Endothelial cell of coronary artery (primary cell): ENCODE data around the gene ZNF655. TPM values are rescaled to one million over a fixed set of nuclear protein-coding genes. Genes with fewer than 3 reads are reported as not detected.

Experiments
- total RNA-seq: library from RNA; depleted of rRNA; stranded (reverse); fragments of >200 nt; gene quantifications from 2 replicates; pipeline ENCODE4 v1.2.3, GENCODE V29; 2014

ZNF655 gene, protein sequence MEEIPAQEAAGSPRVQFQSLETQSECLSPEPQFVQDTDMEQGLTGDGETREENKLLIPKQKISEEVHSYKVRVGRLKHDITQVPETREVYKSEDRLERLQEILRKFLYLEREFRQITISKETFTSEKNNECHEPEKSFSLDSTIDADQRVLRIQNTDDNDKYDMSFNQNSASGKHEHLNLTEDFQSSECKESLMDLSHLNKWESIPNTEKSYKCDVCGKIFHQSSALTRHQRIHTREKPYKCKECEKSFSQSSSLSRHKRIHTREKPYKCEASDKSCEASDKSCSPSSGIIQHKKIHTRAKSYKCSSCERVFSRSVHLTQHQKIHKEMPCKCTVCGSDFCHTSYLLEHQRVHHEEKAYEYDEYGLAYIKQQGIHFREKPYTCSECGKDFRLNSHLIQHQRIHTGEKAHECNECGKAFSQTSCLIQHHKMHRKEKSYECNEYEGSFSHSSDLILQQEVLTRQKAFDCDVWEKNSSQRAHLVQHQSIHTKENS
- total RNA-seq = 9.3 and 26.9 TPM in 2 replicates

DNA sequence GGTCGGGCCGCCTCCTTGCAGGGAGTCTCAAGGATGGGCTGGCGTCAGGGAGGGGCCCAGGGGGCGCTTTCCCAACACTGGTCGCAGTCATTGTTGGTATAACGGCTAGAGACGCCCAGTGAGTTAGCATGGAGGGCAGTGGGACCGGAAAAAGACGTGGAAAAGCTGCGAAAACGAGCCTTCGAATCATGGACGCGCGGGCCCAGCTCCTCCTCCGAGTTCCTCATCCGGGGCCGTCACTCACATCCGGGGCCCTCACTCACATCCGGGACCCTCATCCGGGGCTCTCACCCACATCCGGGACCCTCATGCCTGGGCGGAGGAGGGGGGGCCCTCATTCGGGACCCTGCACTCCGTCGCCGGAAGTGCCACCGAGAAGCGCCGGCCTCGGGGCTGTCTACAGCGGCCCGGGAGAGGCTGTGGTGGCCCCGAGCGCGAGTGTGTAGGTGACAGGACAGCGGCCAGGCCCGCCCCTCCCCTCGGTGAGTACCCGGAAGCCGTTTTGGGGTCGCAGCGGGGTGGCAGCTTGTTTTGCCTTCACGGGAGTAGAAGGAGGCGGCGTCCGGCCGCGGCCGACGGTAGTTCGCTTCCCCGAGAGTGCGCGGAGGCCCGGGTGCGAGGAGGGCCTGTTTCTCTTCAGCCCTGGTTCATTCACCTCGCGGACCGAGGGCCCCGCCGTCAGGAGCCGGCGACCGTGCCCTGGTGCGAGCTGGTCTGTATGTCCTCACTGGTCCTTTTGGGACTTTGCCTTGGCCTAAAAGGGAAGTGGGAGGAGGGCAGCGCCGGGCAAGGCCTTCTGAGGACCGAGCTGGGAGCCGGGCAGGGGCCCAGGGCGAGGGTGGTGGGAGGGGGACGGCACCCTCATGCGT lies at the start of gene ZNF655:
Gene ZNF655, plus strand, starts transcription at position 337 of the 869 bp plus-strand sequence. CDS start 1,918 bp downstream, outside the sequence.

DNA sequence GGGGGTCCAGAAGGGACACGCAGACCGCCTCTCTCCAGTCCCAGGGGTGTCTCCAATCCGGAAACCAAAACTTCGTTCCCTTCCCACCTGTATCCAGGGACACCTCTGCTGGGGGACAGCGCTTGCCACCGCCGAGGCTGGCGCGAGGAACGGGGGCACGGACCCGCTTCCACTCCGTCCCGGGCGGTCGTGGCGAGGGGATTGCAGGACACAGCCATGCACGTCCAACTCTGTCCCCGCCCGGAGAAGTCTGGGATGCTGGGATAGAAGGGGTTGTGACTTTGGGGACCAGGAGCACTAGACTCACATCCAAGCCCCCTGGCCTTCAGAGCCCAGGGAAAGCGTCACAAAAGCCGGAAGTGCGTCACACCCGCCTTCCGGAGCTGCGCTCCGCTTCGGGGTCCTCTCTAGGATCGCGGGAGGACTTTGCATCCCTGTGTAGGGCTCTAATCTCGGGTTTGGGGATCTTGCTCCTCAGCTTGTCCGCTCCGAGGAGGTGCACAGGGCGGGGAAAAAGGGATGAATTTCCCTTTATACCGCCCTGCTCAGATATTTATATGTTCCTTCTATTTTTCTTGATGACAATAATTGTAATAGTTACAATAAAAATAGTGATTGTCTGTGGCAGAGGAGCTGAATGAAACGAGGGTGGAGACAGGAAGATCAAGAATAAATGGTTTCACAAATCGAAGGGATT lies 6.5 kb upstream of the ZNF655 start, which contains the start of gene FAM200A:
Gene FAM200A, minus strand, starts transcription at position 348 of the 697 bp plus-strand sequence. CDS start 3,707 bp downstream, outside the sequence.

DNA sequence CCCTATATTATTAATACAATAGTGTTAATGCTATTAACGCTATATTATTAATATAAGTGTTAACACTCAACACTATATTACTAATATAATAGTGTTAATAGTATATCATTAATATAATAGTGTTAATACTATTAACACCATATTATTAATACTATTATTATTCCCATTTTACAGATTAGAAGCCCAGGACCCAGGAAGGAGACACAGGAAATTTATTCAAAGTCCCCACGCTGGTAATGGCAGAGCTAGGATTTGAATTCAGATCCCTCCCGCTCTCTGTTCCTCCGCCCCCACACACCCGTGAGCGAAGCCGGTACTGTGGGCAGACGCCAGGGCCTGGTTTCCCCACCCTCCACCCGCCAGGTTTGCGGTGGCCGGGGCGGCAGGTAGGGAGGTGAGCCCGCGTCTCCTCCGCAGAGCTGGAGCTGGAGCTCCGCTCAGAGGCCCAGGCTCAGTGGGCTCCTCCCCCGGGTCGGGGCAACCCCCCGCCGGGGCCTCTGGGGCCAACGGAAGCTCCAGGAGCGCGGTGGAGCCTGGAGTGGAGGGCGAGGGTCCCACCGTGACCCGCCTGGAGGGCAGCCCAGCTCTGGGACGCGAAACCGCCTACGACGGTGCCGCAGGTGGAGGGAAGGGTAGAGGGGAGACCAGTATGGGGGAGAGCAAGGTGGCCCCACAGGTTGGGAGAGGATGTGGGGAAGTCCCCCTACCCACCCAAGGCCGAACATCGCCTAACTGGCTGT lies 39.5 kb downstream of the ZNF655 start, which contains the start of gene TMEM225B:
Gene TMEM225B, plus strand, starts transcription at position 506 of the 740 bp plus-strand sequence. CDS start 6,122 bp downstream, outside the sequence.

DNA sequence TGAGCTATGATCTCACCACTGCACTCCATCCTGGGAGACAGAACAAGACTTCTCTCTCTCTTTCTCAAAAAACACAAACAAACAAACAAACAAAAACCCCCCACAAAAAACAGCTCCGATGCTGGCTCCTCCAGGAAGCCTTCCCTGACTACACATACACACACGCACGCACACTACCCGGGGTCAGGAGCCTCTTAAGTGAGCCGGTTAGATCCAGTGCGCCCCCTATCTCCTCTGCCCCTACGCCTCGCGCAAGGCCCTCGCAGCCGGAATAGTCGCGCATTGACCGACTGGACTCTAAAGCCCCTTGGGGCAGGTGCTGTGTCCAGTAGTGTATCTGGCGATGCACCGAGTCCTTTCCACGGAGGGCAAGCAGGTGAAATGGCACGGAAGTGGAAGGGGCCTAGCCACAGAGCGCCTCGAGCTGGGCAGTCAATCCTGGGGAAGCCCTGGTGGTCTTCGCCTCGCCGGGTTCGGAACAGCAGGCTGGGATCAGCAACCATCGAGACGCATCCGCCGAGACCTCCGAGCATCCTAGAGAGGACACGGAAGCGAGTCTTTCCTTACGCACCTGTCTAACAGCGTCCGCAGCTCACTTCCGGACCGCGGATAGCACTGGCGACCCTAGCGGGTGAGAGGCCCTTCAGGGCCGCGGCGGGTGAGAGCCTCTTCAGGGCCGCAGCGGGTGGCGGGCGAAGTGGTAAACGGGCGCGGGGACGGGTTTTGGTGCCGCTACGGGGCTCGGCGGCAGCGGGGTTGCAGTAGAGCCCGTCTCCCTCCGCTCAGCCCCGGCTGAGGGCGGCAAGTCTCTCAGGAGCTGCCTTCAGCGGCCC lies 58.1 kb downstream of the ZNF655 start, which contains the start of gene ZSCAN25:
Gene ZSCAN25, plus strand, starts transcription at position 588 of the 833 bp plus-strand sequence. CDS start 2,661 bp downstream, outside the sequence.

Other genes with a start within 250 kb of the ZNF655 start
- 224 and 226 TPM in 2 replicates for gene ARPC1A, start 232.7 kb upstream of the ZNF655 start, total RNA-seq
- gene ARPC1B, start 183.9 kb upstream of the ZNF655 start, total RNA-seq = 600 and 643 TPM in 2 replicates
- gene PDAP1, start 150.0 kb upstream of the ZNF655 start, total RNA-seq = 29.6 and 32.8 TPM in 2 replicates
- gene BUD31, start 149.7 kb upstream of the ZNF655 start, total RNA-seq = 120 TPM in 2 replicates
- gene PTCD1, start 119.8 kb upstream of the ZNF655 start, total RNA-seq = 4.0 and 5.9 TPM in 2 replicates
- 23.8 and 26.0 TPM in 2 replicates for gene CPSF4, start 119.7 kb upstream of the ZNF655 start, total RNA-seq
- 281 and 445 TPM in 2 replicates for gene ATP5MF, start 92.5 kb upstream of the ZNF655 start, total RNA-seq
- 5.7 and 7.0 TPM in 2 replicates for gene ZNF789, start 85.8 kb upstream of the ZNF655 start, total RNA-seq
- 24.7 and 28.4 TPM in 2 replicates for gene ZNF394, start 58.4 kb upstream of the ZNF655 start, total RNA-seq
- 10.4 and 11.8 TPM in 2 replicates for gene ZKSCAN5, start 54.0 kb upstream of the ZNF655 start, total RNA-seq
- gene FAM200A, start 6.5 kb upstream of the ZNF655 start, total RNA-seq = 4.9 and 5.9 TPM in 2 replicates
- 0.19 TPM in 1 of 2 replicates, not detected in the other for gene TMEM225B, start 39.6 kb downstream of the ZNF655 start, total RNA-seq
- gene ZSCAN25, start 58.3 kb downstream of the ZNF655 start, total RNA-seq = 10.2 and 15.1 TPM in 2 replicates
- gene CYP3A5, start 121.4 kb downstream of the ZNF655 start, total RNA-seq = not detected in 2 replicates
- not detected in 2 replicates for gene CYP3A7, start 176.6 kb downstream of the ZNF655 start, total RNA-seq
- not detected in 2 replicates for gene CYP3A4, start 225.5 kb downstream of the ZNF655 start, total RNA-seq